CD4-positive, alpha-beta T cell treated with Interleukin-12 subunit alpha and Interleukin-12 subunit beta, for 1 hour (primary cell): ENCODE data around the gene PCSK5.

Source experiments
- DNase-seq: peaks from one replicate; pipeline ENCODE4 v3.0.0-alpha.2; 2020

PCSK5 gene

DNA sequence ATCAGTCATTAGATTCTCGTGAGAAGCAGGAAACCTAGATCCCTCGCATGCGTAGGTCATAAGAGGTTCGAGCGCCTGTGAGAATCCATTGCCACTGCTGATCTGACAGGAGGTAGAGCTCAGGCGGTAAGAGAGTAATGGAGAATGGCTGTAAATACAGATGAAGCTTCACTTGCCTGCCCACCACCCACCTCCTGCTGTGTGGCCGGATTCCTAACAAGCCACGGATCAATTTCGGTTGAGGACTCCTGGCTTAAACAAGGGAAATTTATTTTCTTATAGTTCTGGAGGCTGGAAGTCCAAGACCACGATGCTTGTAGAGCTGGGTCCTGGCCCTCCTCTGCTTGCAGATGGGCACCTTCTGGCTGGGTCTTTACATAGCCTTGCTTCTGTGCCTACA, 200.4 kb downstream of the PCSK5 start:
- no peak for DNase-seq

DNA sequence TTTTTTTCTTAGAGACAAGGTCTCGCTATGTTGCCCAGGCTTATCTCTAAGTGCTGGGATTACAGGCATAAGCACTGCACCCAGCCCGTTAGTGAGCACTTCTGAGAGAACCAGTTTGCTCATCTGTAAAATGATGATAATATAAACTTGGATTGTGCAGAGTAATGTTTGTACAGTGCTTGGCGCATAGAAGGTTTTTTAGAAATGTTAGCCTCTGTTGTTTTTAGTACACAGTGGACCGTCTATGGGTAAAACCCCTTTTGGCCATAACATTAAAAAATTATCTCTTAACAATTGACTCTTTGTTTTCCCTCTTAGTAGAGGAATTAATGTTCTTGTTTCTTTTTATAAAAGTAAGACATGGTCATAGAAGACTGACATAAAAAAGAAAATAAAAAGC, 202.1 kb downstream of the PCSK5 start:
- DNase-seq = no peak

DNA sequence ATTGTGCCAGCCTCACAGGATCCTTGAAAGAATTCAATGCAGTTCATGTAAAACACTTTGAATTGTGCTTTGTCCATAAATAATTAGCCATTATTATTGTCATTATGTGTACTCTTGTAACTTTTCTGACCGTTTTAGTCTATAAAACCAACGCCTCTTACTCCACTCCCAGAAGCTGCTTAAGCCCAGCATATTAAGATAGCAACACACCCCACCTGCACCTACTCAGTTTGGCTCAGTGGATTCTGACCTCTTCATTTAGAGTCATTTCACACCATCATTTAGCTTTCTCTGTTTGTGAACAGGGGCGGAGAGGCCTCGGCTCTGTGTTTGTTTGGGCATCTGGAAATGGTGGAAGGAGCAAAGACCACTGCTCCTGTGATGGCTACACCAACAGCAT, 205.1 kb downstream of the PCSK5 start:
- no peak for DNase-seq

DNA sequence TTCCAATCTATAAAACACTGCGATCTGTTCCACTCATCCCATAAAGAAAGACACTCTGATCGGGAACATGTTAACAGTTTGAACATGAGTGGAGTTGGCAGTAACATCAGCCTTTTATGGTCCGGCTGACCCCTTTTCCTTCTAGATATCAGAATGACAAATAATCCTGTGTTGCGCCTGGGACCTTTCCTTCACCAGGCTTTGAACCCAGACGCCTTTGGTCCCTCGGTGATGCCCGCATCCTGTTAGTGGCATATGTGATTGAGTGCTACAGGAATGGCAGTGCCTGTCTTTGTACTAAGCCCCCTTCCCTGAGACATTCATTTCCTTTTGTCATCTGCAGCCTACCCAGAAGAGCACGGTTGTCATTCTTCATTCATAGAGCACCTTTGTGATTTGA, 209.0 kb downstream of the PCSK5 start:
- DNase-seq = no peak

DNA sequence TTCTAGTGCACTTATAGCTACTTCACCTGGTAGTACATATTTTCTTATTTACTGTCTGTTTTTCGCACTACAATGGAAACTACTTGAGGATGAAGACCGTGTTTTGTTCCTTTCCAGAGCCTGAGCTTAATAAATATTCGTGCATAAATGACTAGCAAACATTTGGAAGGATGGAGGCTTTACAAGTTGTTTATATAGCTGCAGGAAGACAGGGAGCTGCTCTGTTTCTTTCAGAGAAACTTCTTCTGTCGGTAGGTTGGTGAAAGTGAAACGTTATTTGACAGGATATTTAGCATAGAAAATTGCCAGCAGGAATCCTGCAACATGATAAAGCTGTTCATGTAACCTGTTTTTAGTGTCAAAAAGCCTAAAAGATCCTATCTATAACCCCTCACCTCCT, 210.6 kb downstream of the PCSK5 start:
- no peak for DNase-seq

DNA sequence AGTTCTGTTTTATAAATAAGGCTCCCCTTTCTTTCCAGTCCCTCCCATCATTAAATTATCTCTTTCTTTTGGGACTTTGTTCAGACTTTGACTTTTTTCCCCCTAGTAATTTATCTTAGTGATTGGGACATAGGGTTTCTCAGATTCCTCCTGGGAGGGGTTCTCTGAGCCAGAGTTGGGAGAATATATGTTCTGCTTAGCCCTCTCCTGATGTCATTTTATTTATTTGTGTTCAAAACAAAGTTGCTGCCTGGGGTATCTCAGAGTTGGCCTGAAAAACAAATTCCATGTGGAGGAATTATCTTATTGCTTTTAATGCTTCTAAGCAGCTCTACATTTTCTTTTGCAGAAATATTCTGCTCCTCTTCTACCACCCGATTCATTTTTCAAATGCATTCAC, 211.0 kb downstream of the PCSK5 start:
- no peak for DNase-seq

DNA sequence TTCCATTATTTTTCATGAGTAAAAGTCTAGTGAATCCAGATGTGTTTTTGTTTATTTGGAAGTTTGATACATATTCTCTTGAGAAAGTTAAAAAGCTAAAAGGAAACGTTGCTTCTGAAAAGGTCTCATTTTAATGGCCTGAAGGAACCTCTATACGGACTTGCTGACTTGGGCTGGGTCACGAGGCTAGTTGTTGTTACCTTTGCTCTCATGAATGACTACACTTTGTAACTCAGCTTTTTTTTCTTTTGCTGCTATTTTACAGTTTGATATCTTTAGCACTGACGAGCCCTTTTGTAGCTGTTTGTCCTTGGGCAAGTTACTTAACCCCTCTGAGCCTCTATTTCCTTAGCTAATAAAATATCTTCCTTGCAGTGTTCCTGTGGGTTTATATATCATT, 211.5 kb downstream of the PCSK5 start:
- DNase-seq = no peak

DNA sequence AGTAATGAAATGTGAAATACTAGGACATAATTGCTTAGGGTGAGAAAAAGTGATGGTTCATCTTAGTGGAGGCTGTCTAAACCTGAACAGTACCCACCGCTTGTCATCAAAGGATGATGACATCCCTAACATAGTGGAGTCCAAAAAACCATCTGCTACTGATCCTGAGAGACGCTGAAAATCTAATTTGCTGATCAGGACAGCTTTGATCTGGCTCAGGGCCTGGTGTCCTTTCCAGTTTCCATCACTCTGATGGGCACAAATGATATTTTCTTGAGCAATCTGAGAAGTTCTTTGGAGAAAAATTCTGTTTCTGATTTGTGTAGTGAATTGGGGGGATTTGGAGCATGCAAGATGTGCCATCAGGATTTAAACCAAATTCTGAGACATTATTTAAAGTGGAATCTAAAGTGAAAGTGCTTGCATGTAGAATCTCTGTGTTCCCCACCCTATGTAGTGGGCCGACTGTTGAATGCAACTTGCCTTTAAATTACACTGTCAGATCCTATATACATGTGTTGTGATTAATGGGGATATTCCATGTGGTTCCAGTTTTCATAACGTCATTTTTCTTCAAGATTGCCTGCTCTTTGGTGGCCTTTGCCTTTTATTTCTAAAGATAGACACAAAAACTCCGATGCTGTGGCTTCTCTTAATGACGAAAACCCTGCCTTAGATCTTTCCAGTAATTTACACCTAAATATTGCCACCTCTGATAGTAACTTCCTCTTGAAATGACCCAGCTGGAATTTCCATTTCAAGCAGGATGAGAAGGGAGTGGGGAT, 213.2 kb downstream of the PCSK5 start:
- no peak for DNase-seq

DNA sequence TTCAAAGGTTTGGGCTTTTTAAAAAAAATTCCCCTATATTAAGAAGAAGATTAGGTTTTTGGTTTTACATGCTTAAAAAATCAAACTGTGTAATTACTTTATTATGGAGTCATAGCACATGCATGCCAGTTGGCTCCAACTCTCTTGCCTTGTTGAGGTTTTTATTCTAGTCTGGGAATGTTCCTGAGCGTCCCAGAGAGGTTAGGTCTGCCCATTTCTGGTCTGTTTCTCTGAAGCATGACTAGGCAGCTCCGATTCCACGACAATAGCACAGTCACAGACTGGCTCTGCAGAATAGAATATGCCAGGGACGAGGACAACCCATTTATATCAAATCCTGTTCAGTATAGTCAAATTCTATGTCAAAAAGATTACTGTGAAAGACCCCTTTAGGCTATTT, 217.0 kb downstream of the PCSK5 start:
- DNase-seq = no peak

DNA sequence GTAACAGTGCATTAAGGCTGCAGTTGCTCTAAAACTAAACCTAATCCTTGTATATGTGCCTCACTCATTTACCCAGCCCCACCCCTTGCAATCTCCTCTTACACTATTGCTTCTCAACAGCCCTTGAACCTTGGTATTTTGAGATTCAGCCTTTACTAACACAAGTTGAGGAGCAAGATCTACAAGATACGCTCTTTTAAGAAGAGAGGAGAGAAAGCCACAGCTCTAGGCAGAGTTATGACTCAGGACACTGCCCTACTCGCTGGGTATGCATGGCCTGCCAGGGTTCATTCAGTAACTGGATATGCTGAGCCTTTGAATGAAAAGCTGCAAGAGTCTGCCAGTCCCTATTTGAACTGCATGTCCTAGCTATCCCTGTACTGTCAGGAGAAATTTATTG, 219.5 kb downstream of the PCSK5 start:
- no peak for DNase-seq

DNA sequence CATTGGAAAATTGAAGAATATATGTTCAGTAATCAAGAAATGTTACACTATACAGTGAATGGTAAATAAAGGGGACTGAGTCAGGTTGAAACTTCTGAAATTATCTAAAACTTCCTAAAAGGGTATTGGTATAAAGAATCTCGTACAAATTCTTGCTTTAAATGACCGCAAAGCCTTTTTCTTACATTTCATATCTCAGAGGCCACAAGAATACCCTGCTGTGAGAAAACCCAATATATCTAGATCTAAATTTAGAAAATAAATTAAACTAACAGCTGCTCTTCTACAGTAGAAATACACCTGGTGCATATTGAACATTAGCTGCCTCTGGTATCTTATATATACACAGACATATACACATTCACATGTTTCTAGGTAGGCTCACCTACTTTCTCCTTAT, 221.7 kb downstream of the PCSK5 start:
- no peak for DNase-seq

DNA sequence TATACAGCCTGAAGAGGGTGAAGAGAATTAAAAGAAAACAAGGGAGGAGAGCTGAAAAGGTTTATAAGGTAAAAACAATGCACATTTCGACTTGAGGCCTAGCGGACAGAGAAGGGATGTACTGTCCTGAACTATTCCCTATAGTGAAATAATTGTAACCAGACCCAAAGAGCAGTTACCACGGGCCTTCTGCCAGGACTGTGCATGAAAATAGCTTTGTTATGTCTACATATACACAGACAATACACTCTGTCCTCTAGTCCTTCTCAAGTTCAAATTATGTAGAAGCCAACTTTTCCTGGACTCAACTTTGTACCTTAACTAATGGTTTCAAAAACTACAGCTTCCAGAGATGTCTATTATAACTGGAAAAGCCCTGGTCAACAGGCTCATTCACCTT, 223.7 kb downstream of the PCSK5 start:
- DNase-seq = no peak

DNA sequence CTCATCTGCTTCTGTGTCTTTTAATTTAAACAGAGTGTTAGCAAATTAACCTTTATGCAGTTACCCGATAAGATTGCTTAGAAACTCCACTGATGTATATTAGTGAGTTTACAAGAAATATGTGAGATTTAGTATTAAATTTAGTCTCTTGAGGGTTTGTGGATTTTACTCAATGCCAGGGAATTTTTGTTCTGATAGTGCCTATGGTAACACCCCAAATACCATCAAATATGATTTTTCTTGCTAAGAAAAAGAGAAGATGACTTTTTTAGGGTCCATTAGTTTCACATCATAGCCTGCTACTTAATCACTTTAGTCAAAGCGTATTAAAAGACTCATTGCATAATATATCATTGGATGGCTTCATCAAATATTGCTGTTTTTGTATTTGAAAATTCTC, 224.9 kb downstream of the PCSK5 start:
- no peak for DNase-seq

DNA sequence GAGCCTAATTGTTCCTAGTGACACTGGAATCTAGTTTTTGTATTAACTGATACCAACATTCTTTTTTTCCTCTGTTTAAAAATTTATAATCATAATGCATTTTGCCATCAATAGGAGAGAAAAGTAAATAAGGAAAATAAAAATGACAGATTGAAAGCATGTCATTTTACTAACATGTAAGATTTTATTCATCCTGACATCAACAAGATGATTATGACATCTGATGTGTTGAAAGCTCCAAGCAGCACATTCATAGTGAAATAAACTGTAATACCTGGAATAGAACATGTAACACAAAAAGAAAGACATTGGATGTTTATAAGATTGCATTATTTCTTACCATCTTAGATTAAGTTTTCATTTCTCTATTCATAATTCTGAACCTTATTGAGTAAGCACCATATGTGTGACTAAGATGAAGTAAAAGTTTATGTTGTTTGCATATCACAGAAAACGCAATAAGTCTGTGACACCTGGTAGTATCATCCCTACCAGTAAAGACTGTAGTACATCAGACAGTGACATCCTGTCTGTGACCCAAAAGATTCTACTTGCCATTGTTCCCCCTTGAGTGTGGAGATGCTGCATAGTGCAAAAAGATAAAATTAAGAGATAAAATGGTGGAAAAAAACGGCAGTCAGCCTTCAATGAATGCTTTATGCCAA, 225.6 kb downstream of the PCSK5 start:
- DNase-seq = no peak

DNA sequence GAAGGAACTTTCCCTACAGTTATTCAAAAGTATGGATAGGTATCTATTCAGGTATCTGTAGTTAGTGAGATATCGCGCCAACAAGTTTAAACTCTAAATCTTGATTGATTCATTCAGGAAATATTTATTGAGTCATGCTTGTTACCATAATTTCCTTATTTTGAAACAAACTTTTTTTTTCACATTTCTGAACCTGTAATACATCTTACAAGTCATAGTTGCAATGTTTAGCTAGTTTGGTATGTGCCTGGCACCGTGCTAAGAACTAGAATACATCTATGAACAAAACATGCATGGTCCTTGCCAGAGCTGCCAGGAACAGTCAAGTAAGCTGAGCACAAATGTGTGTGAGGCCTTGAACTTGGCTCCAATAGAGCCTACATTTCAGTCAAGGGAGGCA, 226.4 kb downstream of the PCSK5 start:
- DNase-seq = no peak

DNA sequence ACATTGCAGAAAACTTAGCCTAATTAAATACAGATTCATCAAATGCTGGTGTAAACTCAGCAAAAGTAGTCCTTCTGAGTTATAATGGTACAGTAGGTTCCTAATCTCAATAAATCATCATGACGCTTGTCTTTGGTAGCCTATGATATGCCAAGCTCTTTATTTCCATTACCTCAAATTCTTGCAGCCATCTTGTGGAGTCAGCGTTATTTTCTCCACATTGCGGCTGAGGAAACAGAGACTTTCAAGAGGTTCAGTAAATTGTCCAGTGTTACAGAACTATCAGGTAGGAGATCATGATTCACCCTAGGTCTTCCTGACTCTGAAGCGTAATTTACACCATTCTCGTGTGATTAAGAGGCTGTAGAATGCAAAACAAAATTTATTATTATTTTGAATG, 237.2 kb downstream of the PCSK5 start:
- DNase-seq = no peak

DNA sequence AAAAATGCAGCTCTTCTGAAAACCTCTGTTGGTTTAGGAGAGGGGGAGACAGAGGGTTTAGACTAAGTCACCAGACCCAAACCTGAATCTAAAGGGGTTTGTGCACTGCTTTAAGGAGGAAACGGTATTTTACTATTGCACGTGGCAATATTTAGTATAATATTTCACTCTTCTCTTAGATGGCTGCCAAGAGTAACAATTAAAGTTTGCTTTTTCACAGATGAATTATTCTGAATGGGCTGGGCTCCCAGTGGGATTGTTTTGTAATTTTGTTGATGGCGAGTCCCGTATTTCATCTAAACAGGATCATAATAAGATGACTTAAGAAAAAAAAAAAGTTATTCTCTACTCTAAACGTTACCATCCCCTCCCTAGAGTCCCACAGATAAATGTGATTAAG, 245.4 kb downstream of the PCSK5 start:
- no peak for DNase-seq

DNA sequence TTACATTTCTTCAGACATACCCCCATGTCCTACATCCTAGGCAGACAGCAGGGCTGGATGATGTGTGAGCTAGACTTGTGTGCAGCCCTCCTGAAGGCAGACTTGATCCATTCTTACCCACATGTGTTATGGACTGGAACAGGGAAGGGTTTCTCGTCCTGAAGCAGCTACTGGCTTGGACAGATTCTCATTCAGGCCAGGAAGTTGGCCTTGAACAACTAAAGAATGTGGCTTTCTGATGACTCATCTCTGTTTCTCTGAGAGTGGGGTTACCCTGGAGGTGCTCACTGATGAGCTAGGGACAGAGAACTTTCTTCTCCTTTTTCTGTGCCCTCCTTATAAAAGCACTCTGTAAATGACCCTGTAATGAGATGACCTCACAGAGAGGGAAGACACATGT, 246.5 kb downstream of the PCSK5 start:
- DNase-seq = no peak

DNA sequence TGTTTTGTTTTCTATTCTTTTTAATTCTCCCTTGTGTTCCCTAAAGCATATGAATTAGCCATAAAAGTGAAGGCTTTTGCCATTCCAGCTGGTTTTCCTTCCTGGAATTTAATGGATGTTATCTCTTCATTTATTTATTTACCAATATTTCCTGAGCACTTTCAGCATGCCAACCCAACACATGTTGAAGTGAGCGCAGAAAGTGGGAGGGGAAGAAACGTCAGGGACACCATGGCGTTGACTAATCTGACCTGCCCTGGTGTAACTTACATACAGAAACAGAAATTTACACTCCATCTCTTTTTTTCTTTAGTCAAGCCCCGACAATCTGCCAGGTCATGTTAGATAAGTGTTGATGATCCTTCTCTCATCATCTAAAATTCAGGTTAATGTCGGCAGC, 247.5 kb downstream of the PCSK5 start:
- DNase-seq = no peak

DNA sequence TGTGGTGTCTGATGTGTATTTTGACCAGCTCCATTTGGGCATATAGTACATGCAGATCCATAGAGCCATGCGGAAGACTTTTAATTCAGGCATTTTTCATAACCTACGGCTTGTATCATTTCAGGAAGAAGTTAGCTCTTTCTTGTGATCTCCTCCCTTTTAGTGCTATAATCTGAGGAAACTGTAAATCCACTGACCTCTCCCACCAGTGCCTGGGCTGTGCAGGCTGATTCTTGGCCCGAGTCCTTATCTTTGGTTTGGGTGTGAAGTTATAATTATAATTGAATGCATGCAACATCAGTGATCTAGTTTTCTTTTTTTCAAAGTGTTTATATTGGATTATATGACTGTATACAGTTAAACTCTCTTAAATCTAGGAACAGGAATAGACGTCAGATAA, 247.9 kb downstream of the PCSK5 start:
- no peak for DNase-seq

DNA sequence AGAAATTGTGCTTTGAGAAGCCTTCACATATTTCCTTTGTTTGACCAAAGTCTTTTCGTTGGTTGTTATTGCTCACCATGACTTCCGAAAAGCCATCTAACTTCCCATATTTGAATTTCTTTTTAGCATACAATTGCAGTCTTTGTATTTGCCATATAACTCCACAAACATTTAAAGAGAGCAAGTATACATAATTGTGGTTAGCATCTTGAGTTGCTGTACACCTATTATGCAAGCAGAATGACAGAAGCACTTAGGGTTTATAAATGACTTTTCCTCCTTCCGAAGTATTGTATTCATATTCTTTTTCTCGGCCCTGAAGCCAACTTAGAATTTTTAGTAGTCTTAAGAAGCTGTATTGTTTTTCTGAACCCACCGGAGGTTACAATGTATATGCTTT, 253.4 kb downstream of the PCSK5 start:
- no peak for DNase-seq

DNA sequence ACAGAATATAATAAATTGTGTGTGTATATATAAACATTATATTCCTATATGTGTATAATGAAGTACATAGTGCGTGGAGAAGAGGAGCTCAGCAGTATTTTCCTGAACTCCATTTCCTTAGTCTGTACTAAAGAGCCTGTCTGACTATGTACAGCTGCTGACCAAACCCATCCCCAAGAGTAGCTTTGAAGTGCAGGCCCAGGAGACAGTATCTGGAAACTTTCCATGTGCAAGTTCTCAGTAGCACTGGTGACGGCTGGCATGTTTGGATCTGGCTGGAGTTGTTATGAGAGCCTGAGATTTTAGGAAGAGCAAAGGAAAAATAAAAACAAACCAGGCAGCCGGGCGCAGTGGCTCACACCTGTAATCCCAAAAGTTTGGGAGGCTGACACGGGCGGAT, 259.5 kb downstream of the PCSK5 start:
- DNase-seq = no peak

DNA sequence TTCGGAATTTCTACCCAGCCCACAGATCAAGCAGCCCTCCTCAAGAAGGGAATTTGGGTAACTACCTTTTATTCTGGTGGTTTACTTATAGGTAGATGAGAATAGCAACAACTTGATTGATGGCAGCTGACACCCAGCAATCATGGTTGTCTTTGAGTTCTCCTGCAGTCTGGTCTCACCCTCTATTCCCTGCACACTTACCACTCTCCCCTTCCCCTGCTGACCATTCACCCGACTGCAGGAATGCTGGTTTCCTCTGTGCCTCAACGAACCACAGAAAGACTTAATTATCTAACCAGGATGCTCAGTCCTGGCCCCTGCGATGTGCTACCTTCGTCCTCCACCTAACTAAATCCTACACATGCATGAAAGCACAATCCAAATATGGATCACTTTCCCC, 260.8 kb downstream of the PCSK5 start:
- no peak for DNase-seq

DNA sequence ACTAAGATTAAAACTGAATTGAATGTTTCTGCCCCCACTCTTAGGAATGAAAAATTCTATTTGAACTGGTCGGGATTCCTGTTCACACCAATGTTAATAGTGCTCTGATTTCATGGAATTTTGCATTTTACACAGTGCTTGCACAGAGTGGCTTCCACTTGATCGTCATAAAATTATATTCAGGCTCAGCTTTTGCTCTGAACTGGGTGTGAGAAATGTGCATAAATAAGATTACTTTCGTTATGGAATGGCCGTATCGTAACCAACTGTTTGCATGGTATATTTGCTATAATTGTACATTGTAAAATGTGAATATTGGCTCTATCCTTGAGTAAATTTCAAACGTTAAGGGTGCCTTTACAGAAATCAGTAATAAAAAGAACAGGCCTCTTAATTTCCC, 262.9 kb downstream of the PCSK5 start:
- DNase-seq = no peak
